ENCODE measurements around the gene EBF3.

The EBF3 gene

GRCh38 chr10:129958629-129959543, 5.2 kb downstream of the EBF3 start:
- DNase-seq: no peak

- no peak for DNase-seq
Measured at GRCh38 chr10:129958148-129958628, 5.9 kb downstream of the EBF3 start.

- DNase-seq: no peak
Measured at GRCh38 chr10:129956876-129957673, 7.0 kb downstream of the EBF3 start.

- no peak for DNase-seq
Measured at GRCh38 chr10:129956286-129956670, 7.8 kb downstream of the EBF3 start.

- DNase-seq: peak; percentile 34
Measured at GRCh38 chr10:129955601-129956285, 8.3 kb downstream of the EBF3 start.

- DNase-seq: no peak
Measured at GRCh38 chr10:129954492-129955315, 9.4 kb downstream of the EBF3 start.

GRCh38 chr10:129953119-129954051, 10.7 kb downstream of the EBF3 start:
- no peak for DNase-seq

GRCh38 chr10:129952378-129953118, 11.5 kb downstream of the EBF3 start:
- no peak for DNase-seq

GRCh38 chr10:129951970-129952265, 12.2 kb downstream of the EBF3 start:
- DNase-seq: no peak

GRCh38 chr10:129951101-129951969, 12.7 kb downstream of the EBF3 start:
- no peak for DNase-seq

GRCh38 chr10:129950676-129951075, 13.4 kb downstream of the EBF3 start:
- no peak for DNase-seq

GRCh38 chr10:129949891-129950291, 14.2 kb downstream of the EBF3 start:
- no peak for DNase-seq

- DNase-seq: no peak
Measured at GRCh38 chr10:129949411-129949810, 14.7 kb downstream of the EBF3 start.

GRCh38 chr10:129946859-129947258, 17.2 kb downstream of the EBF3 start:
- no peak for DNase-seq

- no peak for DNase-seq
Measured at GRCh38 chr10:129945941-129946760, 17.9 kb downstream of the EBF3 start.

- DNase-seq: no peak
Measured at GRCh38 chr10:129945526-129945925, 18.5 kb downstream of the EBF3 start.

GRCh38 chr10:129945064-129945463, 19.0 kb downstream of the EBF3 start:
- DNase-seq: no peak

GRCh38 chr10:129944456-129944855, 19.6 kb downstream of the EBF3 start:
- DNase-seq: no peak
